ENCODE results near the gene CEP170B.
A peak's percentile ranks its signal among the peaks of the same experiment; 100 is the strongest.
"Not testable (repeated sequence)": the region's sequence is repeated elsewhere in the genome, so short reads cannot be mapped to it uniquely, and the experiment has no call there.

Gene CEP170B

DNA sequence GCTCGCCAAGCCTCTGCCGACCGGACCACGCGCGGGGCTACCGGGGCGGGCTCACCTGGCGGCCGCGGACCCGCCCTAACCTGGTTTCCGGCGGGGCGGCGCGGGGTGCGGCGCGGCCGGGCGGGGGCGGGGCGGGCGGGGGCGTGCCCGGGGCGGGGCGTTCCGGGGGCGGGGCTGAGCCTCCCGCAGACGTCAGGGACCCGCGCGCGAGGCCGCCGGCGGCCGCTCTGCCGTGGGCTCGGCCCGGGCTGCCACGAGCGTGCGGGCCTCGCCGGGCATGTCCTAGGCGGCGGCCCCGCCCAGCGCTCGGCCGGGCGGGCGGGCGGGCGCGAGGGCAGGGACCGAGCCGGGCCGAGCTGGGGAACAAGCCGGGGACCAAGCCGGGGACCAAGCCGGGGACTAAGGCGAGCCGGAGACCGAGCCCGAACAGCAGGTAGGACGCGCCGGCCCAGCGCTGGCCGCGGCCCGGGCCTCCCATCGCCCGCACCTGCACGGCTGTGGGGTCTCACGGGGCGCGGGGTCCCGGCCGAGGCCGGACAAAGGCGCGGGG is at the start of gene CEP170B:
Gene CEP170B, plus strand, starts transcription at position 188 of the 550 bp plus-strand sequence. CDS start 3,183 bp downstream, outside the sequence.
- intact Hi-C loops (cut with DNase I), result no loop called here
- peak in 16 of 42 donors; percentile 12 to 68 (median 52) for DNase-seq

DNA sequence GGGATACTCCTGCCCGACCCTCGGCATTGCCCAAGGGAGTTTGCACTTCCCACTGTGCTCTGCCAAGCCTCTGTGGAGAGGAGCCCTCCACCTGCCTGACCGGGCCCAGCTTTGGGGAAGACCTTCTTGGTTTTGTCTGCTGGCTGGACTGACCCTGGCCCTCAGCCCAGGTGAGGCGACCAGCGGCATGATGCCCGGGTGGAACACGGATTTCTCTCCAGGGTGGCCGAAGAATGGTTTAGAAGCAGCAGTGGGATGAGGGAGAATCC is 48.5 kb upstream of the CEP170B start:
- peak in 5 of 42 donors; percentile 3 to 44 (median 21) for DNase-seq
- intact Hi-C loops (cut with DNase I), result no loop called here

DNA sequence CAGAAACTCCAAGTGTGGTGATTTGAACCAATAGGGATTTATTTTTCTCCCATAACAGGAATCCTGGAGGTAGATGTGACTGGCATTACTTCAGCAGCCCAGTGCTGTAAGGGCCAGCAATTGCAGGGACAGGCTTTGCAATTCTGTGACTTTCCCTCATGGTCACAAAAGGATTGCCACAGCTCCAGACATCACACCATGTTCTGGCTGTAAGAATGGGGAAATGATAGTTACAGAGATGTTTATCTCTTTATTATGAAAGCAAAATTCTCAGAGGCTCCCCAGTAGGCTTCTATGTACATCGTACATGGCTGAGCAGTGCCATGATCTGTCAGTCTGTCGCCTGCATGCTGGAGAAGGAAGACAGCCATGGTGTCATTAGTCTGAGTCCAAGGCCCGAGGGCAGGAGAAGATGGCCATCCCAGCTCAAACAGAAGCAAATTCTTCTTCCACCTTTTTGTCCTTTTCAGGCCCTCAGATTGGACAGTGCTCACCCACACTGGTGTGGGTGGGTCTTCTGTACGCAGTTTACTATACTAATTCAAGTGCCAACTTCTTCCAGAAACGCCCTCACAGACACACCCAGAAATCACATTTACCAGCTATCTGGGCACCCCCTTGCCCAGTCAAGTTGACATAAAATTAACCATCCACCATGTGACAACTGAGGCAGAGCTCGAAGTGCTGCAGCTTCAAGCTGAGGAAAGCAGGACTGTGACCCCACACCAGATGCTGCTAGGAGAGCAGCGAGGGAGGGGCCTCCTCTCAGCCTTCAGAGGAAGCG is 46.9 kb upstream of the CEP170B start:
- peak in 5 of 42 donors; percentile 1 to 16 (median 5) for DNase-seq
- intact Hi-C loops (cut with DNase I), result no loop called here

DNA sequence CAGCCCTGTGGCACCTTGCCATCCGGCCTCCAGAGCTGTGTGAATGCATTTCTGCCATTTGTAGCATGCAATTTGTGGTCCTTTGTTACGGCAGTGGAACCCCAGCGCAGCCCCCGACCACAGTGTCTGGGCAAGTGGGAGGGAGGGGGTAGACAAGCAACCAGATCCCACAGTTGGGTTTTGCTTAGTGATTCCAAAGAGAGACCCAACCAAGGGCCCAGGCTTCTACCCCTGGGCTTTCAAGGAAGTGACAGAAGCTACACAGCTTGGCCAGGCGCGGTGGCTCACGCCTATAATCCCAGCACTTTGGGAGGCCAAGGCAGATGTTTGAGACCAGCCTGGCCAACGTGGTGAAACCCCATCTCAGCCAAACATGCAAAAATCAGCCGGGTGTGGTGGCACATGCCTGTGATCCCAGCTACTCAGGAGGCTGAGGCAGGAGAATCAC is 46.3 kb upstream of the CEP170B start:
- DNase-seq, result peak in 9 of 42 donors; percentile 4 to 23 (median 9)
- intact Hi-C loops (cut with DNase I), result no loop called here

DNA sequence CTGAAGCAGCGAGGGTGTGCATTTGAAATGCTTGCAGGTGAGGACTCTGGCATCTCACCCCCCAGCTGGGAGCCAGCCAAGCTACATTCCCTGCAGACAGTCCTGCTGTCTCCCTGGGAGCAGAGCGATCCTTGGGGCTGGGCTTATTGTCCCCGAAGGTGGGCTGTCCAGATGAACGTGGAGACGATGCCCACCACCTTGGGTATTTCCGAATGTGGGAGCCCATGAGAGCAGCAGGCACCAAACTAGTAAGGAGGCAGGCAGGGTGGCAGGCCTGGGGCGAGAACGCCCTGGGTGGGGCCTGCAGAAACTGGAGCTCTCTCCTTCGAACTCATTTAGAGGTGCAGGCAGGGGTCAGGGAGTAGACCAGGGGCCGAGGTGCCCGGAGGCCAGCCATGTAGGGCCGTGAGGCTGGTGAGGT is 45.7 kb upstream of the CEP170B start:
- DNase-seq, result peak in 12 of 42 donors; percentile 2 to 35 (median 12)
- intact Hi-C loops (cut with DNase I), result no loop called here

DNA sequence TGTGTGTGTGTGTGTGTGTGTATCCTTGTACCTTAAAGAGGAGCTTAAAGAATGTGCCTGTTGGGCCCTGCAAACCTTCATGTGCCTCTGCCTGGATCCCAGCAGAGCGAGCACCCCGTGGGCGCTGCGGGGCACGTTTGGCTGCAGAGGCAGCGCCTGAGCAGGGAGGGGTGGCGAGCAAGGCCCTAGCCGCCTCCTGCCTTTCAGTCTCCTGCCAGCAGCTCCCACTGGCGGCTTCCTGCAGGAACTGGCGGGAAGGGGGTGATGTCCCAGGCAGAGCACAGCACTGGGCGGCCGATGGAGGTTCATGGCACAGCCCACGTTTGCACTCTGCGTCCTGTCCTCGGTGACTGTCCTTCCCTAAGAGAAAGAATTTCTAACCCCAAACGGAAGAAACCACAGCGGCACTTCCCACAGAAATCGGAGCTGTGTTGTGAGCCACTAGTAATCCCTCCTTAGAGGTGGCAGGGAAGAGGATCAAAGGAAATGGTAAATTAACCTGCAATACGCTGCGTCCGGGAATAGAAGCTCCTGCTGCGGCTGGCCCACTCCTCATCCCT is 44.3 kb upstream of the CEP170B start:
- peak in 41 of 42 donors; percentile 39 to 89 (median 70) for DNase-seq
- intact Hi-C loops (cut with DNase I), result no loop called here

DNA sequence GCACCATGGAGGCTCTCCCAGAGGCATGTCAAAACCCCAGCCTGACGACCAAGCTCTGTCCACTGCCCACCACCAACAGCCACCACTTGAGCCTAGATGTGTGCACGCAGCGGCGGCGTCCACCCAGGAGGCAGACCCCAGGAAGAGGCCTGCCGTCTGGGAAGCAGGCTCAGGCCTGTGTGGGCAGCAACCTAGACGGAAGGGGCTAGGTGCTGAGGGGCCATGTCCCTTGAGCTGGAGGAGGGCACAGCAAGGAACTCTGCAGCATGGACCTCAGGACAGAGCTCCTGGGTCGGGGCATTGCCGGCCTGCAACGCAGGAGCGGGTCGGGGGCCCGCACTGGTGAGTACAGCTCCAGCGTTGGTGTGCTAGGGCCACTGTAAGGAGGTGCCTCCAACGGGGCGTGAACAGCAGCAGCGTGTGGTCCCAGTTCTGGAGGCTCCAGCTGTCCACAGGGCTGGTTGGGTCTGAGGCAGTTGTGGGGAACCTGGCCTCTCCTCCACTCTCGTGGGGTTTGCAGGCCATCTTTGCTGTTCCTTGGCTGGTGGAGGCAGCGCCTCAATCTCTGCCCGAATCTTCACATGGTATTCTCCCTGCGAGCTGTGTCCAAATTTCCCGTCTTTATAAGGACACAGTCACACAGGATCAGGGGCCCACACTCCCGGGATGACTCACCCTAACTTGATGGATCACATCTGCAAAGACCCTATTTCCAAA is 43.7 kb upstream of the CEP170B start:
- DNase-seq, result peak in 12 of 42 donors; percentile 2 to 38 (median 12)

DNA sequence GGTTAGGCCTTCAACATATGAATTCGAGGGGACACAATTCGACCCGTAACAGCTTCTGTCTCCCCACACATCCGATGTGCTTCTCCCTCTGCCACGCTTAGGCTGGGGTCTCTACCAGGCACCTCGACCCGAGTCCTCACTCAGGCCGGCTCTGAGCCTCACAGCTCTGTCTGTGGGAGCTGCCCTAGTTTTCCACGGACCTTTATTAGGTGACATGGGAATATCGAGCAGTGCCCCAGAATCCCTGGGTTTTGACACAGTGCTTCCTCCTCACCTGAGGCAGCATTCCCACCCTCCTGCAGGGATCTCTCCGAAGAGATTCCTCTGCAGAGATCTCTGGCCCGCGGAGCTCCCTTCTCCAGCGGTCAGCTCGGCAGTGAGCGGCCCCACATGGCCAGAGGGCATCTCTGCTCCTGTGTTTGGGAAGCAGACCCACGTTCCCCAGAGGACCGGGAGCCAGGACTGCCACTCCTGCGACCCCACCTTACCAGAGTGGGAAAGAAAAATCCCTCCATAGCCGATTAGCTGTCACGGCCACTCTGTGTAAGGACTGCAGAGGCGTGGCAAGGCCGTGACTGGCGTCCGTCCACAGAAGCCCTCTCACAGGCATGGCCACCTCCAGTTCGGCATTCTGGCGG is 43.0 kb upstream of the CEP170B start:
- intact Hi-C loops (cut with DNase I), result no loop called here

More for the DNA sequence above, 43.7 kb upstream of the CEP170B start:
- intact Hi-C loops (cut with DNase I), result no loop called here

DNA sequence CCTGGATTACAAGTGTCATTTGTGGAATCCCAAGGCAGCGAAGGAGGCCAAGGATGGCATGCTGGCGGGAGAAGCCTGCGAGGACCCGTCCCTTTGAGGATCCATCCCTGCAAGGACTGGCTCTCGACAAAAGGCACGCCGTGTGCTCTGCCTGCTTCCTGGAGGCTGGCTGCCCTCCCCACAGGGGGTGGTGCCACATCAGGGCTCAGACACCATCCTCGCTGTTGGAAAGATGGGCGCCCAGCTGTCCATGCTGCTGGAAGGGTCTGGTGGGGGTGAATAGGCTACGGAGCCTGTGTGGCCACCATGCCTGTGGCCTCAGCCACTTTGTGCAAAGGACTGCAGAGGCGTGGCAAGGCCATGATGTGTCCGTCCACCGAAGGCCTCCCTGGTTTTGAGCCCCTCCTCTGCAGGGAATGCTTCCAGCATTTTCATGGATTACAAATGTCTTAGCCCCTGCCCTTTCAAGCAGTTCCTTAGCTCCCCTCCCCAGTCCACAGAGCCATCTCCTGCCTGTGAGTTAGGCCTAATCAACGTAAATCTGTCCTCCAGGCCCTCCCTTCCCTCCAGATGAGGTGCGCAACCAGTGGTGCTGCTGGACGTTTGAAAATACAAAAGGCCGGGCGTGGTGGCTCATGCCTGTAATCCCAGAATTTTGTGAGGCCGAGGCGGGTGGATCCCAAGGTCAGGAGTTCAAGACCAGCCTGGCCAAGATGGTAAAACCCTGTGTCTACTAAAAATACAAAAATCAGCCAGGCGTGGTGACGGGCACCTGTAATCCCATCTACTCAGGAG is 42.0 kb upstream of the CEP170B start:
- intact Hi-C loops (cut with DNase I), result no loop called here
- peak in 7 of 42 donors; percentile 2 to 33 (median 16) for DNase-seq

More for the DNA sequence above, 43.0 kb upstream of the CEP170B start:
- DNase-seq, result peak in 9 of 42 donors; percentile 2 to 26 (median 8)

DNA sequence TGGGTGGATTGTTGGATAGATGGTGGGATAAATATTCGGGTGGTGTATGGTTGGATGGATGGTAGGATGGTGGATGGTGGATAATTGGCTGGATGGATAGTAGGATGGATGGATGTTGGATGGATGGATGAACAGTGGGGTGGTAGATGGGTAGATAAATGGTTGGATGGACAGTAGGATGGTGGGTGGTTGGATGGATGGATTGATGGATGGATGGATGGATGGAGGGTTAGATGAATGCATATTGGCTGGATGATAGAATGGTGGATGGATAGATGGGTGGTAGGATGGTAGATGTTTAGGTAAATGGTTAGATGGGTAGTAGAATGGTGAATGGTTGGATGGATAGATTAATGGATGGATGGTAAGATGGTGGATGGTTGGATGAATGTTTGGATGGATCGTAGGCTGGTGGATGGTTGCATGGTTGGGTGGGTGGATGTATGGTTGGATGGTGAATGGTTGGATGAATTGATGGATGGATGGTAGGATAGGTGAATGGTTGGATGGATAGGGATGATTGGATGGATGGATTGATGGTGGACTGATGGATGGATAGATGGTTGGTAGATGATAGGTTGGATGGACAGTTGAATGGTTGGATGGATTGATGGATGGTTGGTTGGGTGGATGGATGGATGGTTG is 40.6 kb upstream of the CEP170B start:
- intact Hi-C loops (cut with DNase I), result no loop called here
- DNase-seq, result no peak

DNA sequence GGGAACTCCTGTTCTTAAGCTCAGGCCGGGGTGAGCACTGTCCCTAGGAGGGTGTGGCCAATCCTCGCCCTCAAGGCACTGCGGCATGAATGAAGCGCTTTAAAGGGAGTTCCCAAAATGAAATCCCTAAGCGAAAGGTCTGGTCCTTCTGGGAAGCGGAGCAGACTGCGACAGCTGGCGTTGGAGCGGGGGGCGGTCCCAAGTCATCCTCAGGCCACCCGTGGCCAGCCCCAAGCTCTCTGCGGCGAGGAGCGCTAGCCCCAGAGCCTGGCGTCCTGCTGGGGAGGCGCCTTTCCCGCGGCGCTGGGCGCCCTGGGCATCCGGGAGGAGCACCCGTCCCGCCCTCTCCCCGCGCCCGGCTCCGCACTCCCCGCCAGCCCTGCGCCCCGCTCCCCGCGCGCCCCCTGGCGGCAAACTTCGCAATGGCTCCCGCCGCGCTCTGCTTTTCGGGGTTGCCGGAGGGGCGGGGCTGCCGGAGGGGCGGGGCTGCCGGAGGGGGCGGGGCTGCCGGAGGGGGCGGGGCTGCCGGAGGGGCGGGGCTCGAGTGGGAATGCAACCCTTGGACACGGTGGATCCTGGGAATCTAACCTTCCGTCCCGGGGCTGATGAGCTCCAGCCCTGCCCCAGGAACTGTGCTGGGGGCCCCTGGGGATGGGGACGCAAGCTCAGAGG is 38.7 kb upstream of the CEP170B start:
- DNase-seq, result peak; percentile 70 to 98 (median 94)
- intact Hi-C loops (cut with DNase I), result loop anchor here (5.0 kb wide), 1 partner anchor 59 kb away; no protein-coding TSS in a partner anchor

DNA sequence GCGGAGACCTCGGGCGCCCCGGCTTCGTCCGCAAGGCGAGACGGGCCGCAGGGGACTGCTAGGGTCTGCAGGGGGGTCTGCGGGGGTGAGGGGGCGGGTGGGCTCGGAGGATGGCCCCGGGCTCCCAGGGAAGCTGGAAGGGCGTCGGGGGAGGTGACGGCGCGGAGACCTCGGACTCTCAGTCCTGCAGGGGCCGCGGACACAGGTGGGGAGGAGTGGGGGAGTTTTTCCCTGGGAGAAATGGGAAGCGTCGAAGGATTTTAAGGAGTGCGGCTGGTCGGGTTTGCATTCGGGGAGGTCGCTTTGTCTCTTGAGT is 38.2 kb upstream of the CEP170B start:
- DNase-seq, result no peak
- intact Hi-C loops (cut with DNase I), result loop anchor here (5.0 kb wide), 1 partner anchor 60 kb away; no protein-coding TSS in a partner anchor

DNA sequence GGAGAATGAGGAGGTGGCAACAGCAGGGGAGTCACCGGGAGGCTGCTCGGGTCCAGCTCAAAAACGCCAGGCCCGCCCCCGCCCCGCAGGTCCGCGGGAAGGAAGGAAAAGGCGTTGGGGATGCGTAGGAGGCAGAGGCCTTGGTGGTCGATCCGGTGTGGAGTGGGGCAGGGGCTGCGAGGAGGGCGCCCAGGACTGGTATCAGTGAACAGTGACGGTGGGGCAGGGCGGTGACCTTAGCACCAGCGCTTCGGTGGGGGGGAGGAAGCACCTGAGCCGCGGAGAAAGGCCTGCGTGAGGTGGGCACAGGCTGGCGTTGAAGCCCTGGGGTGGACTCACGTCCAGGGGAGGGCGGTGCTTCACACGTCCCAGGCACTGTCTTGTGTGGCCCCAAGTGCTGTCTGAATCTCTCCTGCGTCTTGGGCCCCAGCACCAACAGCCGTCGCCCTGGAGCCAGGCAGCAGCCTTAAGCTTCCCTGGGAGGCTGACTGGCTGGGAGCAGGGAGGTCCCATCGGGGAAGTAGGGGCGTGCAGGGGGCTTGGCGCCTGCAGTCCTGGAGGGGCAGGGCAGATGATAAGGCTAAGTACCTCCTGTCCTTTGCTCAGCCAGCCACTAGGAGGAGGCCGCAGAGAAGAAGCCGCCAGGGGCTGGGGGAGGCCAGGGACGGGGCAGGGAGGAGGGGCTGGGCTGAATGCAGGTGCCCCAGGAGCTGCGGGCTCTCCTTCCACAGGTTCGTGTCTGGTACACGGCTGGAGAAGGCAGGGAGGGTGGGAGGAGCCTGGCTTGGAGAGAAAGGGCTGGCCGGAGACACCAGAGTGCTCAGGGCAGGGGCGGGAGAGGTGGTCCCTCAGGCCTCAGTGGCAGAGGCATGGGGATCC is 37.7 kb upstream of the CEP170B start:
- intact Hi-C loops (cut with DNase I), result loop anchor here (5.0 kb wide), 1 partner anchor 60 kb away; no protein-coding TSS in a partner anchor

DNA sequence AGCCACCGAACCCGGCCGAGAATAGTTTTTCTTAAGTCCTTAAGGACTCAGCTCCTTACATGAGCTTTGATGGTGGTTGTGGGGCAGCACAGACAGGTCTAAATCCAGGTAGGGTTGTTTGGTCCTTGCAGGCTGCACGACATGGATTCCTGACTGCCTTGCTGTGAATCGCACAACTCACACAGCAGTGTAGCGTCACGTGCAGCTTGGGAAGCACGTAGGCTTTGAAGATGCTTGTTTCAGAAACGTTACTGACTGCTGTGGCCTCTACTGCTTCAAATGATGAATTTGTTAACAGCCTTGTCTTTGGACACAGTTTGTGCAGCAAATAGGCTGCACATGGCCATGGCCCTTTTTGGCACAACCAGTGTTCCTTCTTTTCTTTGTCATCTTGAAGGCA is 34.3 kb upstream of the CEP170B start:
- DNase-seq, result peak in 4 of 42 donors; percentile 0 to 30 (median 18)
- intact Hi-C loops (cut with DNase I), result no loop called here

More for the DNA sequence above, 37.7 kb upstream of the CEP170B start:
- DNase-seq, result peak in 3 of 42 donors; percentile 9 to 29 (median 23)

DNA sequence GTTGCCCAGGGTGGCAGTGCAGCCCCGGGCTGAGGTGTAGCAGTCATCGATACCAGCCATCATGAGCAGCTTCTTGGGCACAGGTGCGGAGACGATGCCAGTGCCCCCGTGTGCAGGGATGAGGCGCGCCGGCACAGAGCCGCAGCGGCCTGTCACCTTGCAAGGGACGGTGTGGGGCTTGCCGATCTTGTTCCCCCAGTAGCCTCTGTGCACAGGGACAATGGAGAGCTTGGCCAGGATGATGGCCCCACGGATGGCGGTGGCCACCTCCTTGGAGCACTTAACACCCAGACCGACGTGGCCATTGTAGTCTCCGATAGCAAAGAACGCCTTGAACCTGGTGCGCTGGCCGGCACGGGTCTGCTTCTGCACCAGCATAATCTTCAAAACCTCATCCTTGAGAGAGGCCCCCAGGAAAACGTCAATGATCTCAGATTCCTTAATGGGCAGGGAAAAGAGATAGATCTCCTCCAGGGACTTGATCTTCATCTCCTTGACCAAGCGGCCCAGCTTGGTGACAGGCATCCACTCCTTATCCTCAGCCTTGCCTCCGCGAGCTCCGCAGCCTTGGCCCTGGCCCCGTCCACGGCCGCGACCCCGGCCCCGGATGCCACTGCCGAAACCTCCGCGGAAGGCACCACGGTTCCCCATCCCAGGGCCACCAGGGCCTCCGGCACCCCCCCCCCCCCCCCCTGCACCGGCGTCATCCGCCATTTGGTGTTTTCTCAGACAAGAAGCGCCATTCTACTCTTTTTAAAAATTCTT is 28.7 kb upstream of the CEP170B start:
- peak in 2 of 42 donors; percentile 6 to 17 for DNase-seq
- intact Hi-C loops (cut with DNase I), result not testable (repeated sequence)

Measured in head of caudate nucleus (tissue), 42 donors.